Spleen (tissue), 7 donors: ENCODE data around the gene STARD9.

ENCODE experiments used
- CTCF ChIP-seq, 11 experiments: fragments of 200-600 bp in 7 of 11; fragments of 450-650 bp in 4 of 11; sonication (generic) in 4 of 11; IDR thresholded peaks in 8 of 11; conservative IDR thresholded peaks in 3 of 11; 1 replicate in 7 of 11; 2 replicates in 4 of 11; pipeline versions ENCODE4 v1.4.0 to v1.8.0; 2016 to 2021; ENCODE audit warnings: antibody characterized with exemption in 11 of 11, inconsistent platforms in 4 of 11, mild to moderate bottlenecking in 1 of 11
- POLR2A ChIP-seq, 3 donors: fragments of 450-650 bp; IDR thresholded peaks; one replicate each; pipeline ENCODE4 v1.5.1; 2017; ENCODE audit warnings: antibody characterized with exemption in 3 of 3, mild to moderate bottlenecking in 1 of 3
- donor health status: DM: no; HTN: no; CAD: no; lungs with moderate emphysema.
- donor health status: DM: no; HTN: no; CAD: no.
- donor health status: DM: no; HTN: no; CAD: no.

GRCh38 chr15:42577514-42578031, 2.2 kb downstream of the STARD9 start:
- TF ChIP-seq CTCF (IDR thresholded peaks at IDR 0.05 in 8 of 11, conservative IDR thresholded peaks at IDR 0.05 in 3 of 11) (no peak), POLR2A (IDR thresholded peaks at IDR 0.05) (no peak)
